Measurements from ENCODE around the gene HUS1.

GRCh38 chr7:47942132-47942531 is 37.3 kb downstream of the HUS1 start:
- TF ChIP-seq POLR2A (IDR thresholded peaks at IDR 0.05) (no peak), CTCF (IDR thresholded peaks at IDR 0.05) (no peak)

Data from adrenal gland (tissue), 5 donors.